GM10847 (cell line): ENCODE results near the gene MPDZ.

ENCODE experiments used
- POLR2A ChIP-seq: IDR thresholded peaks from 2 replicates; pipeline ENCODE4 v1.6.1; 2011; ENCODE audit not compliant: insufficient read length; ENCODE audit errors: extremely low read depth

The MPDZ gene

GRCh38 chr9:13215791-13216554 is 63.5 kb downstream of the MPDZ start:
- TF ChIP-seq POLR2A = no peak

GRCh38 chr9:13213998-13214397 is 65.5 kb downstream of the MPDZ start:
- TF ChIP-seq POLR2A = no peak

DNA sequence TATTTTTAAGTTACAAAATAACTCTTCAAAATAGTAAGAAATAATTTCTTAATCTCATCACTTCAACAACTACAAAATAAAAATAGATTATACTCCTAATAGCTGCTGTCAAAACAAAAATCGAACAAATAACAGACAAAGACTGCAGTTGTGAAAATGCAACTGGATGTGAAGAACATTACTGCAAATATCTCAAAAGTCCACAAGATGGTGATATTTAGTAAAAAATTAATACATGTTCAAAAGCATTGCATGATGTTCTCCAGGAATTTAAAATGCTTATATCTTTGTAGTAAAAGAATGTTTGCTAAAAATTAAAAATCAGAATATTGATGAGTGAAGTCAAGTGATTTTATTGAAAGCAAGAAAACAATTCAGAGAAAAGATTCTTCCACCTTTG is 66.2 kb downstream of the MPDZ start:
- TF ChIP-seq POLR2A = no peak

- no peak for TF ChIP-seq POLR2A
These were observed 69.2 kb downstream of the MPDZ start for GRCh38 chr9:13210306-13210705.

DNA sequence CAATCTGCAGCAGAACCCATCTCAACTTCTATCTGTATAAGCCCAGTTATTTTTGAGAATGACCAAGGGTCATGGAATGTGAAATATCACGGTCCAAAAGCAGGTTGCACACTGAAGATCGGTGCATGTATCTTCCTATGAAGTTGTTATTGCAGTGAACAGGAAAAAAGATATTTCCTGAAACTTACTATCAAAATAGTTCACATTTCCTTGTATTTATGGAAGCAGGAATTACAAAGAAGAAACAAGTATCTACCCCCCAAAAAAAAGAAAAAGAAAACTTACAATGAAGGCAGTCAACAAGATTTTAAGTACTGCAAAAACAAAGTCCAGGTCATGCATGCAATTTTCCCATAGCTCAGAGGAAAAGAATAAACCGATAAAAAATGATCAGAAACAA is 70.0 kb downstream of the MPDZ start:
- no peak for TF ChIP-seq POLR2A

DNA sequence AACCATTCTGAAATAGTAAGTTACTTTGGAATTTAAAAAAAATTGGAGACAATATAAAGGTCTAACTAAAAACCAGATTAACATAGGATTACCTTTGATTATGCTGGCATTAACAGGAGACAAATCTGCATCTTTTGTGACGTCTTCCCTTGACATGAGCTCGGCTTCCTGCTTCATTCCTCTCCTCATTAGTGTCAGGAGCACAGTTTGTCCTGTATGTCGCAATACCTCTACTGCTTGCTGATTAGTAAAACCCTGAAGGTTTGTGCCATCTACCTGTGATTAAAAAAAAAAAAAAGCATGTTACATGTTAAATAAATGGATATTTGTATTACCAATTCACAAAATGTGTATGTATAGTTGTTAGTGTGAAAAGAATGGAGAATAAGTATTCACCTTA is 73.7 kb downstream of the MPDZ start:
- TF ChIP-seq POLR2A = no peak

DNA sequence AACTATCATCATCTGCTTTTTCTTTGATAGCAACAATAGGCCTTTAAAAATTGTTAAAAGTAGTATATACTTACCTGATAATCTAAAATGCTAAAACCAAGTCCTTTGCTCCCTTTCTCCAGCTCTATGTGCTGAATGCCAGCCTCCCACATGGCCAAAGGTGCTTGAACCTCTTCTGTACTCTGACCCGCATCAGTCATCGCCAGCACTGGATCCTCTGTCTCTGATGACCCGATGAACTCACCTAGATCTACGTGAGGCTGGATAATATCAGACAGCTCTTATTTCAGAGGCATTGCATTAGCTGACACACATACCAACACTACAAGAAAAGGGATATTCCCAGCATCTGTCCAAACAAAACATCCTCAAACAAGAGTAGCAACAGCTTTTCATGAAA is 89.5 kb downstream of the MPDZ start:
- no peak for TF ChIP-seq POLR2A

DNA sequence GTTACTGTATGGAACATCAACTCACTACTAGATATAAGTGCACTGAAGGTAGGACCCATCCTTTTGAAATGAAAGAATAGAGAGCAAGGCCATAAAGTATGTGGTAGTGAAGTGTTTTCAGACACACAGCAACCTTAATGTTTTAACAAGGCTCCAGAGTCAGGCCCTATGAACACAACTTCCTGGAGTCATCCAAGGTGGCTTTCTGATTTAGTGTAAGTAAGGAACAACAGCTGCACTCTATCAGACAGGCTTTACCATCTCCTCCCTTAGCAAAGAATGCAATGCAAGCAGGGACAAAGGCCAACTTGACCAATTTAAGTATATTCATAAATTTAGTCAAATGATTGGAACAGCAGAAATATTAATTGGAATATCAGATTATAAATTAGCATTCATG is 90.1 kb downstream of the MPDZ start:
- no peak for TF ChIP-seq POLR2A

DNA sequence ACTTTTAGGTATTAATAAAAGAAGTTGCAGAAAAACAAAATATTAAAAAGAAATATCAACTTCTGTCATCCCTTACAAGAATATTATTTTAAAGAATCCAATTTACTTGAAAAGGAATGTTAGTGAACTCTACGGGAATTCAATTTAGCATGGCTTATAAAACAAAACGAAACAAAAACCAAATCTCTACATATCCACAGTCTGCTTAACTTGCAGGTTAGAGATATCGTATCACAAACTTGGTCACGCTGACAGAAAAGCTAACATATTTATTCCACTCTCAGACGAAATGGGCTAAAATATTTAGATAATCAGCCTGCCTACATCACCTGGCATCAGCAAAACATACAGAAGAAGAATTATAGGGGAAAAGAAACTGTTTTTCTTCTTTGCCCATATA is 92.7 kb downstream of the MPDZ start:
- no peak for TF ChIP-seq POLR2A

DNA sequence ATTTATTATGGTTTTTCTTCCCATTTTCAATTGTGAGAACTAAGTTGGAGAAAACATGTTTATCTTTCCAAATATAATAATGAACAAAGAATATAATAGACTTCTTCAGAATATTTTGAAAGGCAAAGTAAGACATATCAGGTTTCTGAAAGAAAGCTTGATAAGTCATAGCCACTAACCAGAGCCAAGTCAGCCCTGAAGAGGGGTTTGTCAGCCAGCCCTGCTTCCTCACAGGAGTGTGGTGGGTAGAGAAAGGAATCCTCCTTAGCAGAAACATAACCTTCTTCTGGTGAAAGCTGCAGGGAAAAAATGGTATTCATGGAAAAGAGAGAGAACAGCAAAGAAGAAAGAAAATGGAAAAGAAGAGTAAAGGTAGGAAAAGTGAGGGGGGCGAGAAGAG is 93.4 kb downstream of the MPDZ start:
- no peak for TF ChIP-seq POLR2A

DNA sequence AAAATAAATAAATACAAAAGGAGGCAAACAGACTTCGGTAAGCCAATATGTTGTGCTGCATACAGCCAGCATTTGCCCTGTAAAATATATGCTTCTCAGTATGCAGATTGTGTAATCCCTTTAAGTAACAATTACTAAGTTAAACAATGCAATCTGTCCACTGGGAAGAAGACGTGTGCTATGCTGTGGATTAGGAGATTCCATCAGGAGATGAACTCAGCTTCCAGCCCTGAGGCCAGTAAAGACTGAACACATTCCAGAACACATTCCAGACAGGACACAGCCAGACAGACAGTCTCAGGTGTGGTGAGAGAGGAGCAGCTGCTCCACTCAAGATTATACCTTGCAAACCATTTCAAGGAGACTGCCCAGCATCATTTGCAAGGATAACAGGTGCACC is 97.8 kb downstream of the MPDZ start:
- TF ChIP-seq POLR2A = no peak

GRCh38 chr9:13179257-13179656 is 100.2 kb downstream of the MPDZ start:
- no peak for TF ChIP-seq POLR2A

- TF ChIP-seq POLR2A = no peak
These were observed 103.8 kb downstream of the MPDZ start for GRCh38 chr9:13175732-13176131.

DNA sequence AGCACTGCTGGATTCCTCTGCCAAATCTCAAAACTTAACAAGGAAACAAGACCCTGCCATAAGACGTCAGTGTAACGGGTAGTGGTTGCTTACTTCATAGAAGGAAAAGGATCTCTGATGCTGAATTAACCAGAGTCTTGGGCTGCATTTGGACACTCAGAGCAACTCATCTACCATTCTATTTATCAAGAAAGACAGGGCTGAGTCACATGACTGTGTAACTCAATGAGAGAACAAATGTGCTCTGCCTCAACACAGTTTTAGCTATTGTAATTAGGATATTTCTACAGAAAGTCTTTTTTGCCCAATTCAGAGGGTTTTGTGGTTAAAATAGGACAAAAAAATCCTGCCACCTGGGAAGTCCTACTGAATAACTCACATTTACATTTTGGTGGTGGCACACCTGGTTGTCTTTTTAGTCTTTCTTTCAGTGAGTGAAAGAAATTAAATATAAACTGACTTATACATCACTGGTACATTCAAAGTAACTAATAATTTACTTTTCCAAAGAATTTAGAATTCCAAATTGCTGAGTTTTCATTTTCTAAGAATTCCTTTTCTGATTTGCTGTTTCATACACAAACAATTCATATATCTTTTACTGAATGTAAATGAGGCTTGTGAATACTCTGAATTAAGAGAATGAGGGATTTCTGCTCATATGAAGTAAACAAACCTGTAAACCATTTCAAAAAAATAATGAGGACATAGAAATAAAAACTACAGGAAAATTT is 104.4 kb downstream of the MPDZ start:
- TF ChIP-seq POLR2A = no peak

- TF ChIP-seq POLR2A = no peak
These were observed 105.9 kb downstream of the MPDZ start for GRCh38 chr9:13173553-13173952.

DNA sequence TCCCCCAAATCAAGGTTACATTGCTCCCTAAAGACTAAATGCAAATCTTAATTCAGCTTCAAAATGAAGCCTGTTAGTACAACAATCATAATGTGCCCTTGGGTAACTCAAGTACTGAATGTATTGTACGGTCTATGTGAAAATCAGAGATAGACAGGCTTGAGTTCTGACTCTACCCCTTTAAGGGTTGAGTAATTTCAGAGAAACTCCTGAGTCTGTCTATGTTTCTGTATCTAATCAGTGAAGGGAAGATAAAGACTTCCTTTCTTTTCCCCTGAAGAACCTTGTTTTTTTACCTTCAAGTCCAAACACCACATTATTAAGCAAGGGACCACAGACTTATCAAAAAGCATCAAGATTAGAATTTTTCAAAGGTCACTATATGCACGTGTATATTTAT is 108.2 kb downstream of the MPDZ start:
- TF ChIP-seq POLR2A = no peak

- TF ChIP-seq POLR2A = no peak
These were observed 112.5 kb downstream of the MPDZ start for GRCh38 chr9:13166996-13167395.
